Dendritic cell treated with granulocyte-macrophage colony-stimulating factor and Interleukin-4, amounts not matched to agents 40 ng/mL and 50 ng/mL, for 4 days (primary cell): ENCODE data around the gene HSD17B13.
"Not testable (repeated sequence)": the region's sequence is repeated elsewhere in the genome, so short reads cannot be mapped to it uniquely, and the experiment has no call there.

Experiments used
- H3K27ac Mint-ChIP-seq: one replicate; pipeline ENCODE4 v1.8.0; 2022; ENCODE audit warnings: mild to moderate bottlenecking, mixed read lengths
- H3K27me3 Mint-ChIP-seq: one replicate; pipeline ENCODE4 v1.8.0; 2022; ENCODE audit warnings: mild to moderate bottlenecking, mixed read lengths
- H3K36me3 Mint-ChIP-seq: one replicate; pipeline ENCODE4 v1.8.0; 2022; ENCODE audit warnings: low read depth, mixed read lengths
- H3K4me1 Mint-ChIP-seq: one replicate; pipeline ENCODE4 v1.8.0; 2022; ENCODE audit warnings: low read depth, mixed read lengths
- H3K4me3 Mint-ChIP-seq: one replicate; pipeline ENCODE4 v1.8.0; 2022; ENCODE audit warnings: mild to moderate bottlenecking, moderate library complexity, mixed read lengths
- H3K9me3 Mint-ChIP-seq: one replicate; pipeline ENCODE4 v1.8.0; 2022; ENCODE audit warnings: mixed read lengths
- intact Hi-C: fragments of 100-400 bp; cut with micrococcal nuclease; formaldehyde crosslinking; loops from one replicate; pipeline ENCODE4 v1.15.0; 2022

The HSD17B13 gene

DNA sequence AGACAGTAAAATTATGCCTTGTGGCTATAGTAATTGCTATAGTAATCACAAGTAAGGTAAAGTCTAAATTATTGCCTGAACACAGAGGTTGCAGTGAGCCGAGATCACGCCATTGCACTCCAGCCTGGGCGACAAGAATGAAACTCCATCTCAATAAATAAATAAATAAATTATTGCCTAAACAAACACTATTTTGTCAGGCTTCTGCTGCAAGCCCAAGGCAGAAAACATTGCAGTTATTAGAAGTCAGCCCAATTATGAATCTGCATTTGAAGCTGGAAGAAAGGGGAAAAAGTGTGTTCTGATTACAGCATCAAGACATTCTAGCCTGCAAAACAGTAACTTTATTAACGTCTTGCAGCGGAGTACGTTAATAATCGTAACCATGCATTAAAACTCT, 17.1 kb downstream of the HSD17B13 start:
- intact Hi-C loops, result no loop called here
- Mint-ChIP-seq H3K27me3 (no peaks in the 10 kb centered on the region), H3K9me3 (no peaks in the 10 kb centered on the region), H3K4me3 (no peak overlapping the region), H3K27ac (no peak overlapping the region), H3K4me1 (no peaks in the 10 kb centered on the region), H3K36me3 (peaks cover 6% of the 10 kb centered on the region)

DNA sequence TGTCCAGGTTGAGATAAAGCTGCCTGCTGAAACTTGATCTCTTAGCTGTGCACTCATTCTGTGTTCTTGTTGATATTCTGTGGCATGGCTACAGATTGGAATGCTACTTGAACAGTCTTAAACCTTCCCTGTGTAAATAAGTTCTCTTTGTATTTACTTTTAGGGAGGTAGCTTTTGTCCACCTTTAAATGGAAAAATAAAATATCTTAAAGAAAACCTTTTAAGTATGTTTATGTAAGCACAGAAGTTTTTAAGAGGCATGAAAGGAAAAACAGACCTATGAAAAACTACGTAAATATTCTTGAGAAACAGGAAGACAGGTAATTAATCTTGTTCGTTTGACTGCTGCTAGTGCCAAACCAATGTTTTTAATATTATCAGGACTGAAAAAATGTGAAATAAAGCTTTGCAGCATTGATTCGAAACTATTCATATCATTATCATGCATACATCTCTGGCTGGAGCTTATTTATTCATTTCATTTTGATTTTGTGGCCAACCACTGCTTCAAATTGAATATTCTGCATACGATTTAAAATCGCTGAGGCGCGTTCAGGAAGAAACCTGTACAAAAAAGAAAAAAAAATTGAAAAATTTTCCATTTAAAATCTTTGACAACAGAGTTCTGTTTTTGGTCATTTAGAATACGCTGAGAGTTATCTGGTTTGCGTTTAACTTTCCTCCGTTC, 17.8 kb downstream of the HSD17B13 start:
- no peaks in the 10 kb centered on the region for H3K9me3 Mint-ChIP-seq
- intact Hi-C loops, result no loop called here
- no peaks in the 10 kb centered on the region for H3K27me3 Mint-ChIP-seq
- peaks cover 6% of the 10 kb centered on the region for H3K36me3 Mint-ChIP-seq
- no peak overlapping the region for H3K27ac Mint-ChIP-seq
- H3K4me3 Mint-ChIP-seq, result no peak overlapping the region
- H3K4me1 Mint-ChIP-seq, result no peaks in the 10 kb centered on the region

DNA sequence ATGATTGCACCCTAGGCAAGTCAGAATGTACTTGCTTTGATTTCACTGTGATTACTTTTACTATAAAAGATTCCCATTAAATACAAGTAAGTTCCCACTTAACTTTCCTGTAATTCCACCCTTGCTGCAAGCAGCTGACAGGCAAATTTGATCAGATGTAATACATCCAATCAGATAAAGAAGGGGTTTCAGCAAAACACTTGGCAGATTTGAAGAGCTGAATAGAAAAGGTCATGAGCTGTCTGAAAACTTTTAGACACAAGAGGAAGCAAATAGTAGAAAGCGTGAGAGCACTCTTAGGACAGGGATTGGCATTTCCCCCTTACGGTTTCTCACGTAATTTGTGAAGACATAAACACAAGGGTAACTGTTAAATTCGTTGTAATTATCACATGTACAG, 22.8 kb downstream of the HSD17B13 start:
- no peaks in the 10 kb centered on the region for H3K36me3 Mint-ChIP-seq
- intact Hi-C loops, result no loop called here
- H3K9me3 Mint-ChIP-seq, result peaks cover 9% of the 10 kb centered on the region
- no peaks in the 10 kb centered on the region for H3K27me3 Mint-ChIP-seq
- H3K4me3 Mint-ChIP-seq, result no peak overlapping the region
- no peaks in the 10 kb centered on the region for H3K4me1 Mint-ChIP-seq
- H3K27ac Mint-ChIP-seq, result no peak overlapping the region

DNA sequence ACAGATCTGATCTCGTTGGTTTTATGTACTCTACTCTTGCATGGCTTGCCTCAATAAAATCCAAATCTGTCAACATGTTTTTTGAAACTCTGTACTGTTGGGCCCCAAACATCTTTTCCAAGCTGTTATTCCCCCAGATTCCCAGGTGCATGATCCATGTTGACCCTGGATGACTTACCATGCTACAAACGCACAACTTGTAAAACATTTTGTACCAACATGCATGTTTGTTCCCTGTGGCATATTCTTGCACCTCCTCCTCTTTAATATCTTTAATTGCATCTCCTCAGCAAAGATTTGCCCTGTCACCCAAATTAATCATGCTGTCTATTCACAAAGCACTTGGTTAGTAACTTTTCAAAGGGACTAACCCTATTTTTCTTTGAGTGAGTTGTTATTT, 24.3 kb downstream of the HSD17B13 start:
- H3K27ac Mint-ChIP-seq, result no peak overlapping the region
- H3K4me3 Mint-ChIP-seq, result no peak overlapping the region
- H3K4me1 Mint-ChIP-seq, result no peaks in the 10 kb centered on the region
- no peaks in the 10 kb centered on the region for H3K36me3 Mint-ChIP-seq
- H3K9me3 Mint-ChIP-seq, result peaks cover 25% of the 10 kb centered on the region
- intact Hi-C loops, result no loop called here
- H3K27me3 Mint-ChIP-seq, result no peaks in the 10 kb centered on the region

DNA sequence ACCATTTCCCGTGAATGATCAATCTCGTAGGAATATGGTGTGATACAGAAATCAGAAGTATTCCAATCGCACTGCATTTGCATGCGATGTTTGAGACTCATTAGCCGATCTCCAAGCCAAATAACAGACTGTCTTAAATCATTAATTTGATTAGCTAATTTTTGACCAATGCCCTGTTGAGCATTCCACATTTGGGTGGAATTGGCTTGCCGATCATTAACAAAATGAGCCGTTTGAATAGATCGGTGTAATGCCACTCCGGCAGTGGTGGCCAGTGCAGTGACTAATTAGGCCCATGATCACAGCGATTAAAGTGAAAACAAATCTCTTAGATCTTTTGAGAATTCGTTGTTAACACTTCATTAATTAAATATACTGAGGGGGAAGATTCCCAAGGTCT, 27.8 kb downstream of the HSD17B13 start:
- H3K27ac Mint-ChIP-seq, H3K4me1 Mint-ChIP-seq, intact Hi-C loops, H3K27me3 Mint-ChIP-seq, H3K36me3 Mint-ChIP-seq, H3K4me3 Mint-ChIP-seq: not testable (repeated sequence)
- H3K9me3 Mint-ChIP-seq, result peaks cover 29% of the 10 kb centered on the region

DNA sequence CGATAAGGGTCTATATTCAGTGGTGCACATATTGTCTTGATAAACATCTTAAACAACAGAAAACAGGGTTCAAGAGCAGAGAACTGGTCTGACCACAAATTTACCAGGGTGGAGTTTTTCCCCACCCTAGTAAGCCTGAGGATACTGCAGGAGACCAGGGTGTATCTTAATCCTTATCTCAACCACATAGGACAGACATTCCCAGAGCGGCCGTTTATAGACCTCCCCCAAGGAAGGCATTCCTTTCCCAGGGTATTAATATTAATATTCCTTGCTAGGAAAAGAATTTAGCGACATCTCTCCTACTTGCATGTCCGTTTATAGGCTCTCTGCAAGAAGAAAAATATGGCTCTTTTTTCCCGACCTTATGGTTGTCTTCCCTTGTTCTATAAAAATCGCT, 28.8 kb downstream of the HSD17B13 start:
- H3K4me1 Mint-ChIP-seq, intact Hi-C loops, H3K27ac Mint-ChIP-seq, H3K27me3 Mint-ChIP-seq, H3K4me3 Mint-ChIP-seq, H3K36me3 Mint-ChIP-seq: not testable (repeated sequence)
- peaks cover 29% of the 10 kb centered on the region for H3K9me3 Mint-ChIP-seq

DNA sequence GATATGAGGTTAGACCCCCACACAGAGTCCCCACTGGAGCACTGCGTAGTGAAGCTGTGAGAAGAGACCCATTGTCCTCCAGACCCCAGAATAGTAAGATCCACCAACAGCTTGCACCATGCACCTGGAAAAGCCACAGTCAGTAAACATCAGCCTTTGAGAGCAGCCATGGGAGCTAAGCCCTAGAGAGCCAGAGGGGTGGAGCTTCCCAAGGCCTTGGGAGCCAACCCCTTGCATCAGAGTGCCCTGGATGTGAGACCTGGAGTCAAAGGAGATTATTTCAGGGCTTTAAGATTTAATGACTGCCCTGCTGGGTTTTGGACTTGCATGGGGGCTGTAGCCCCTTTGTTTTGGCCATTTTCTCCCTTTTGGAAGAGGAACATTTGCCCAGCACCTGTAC, 35.7 kb downstream of the HSD17B13 start:
- Mint-ChIP-seq H3K27me3 (no peaks in the 10 kb centered on the region), H3K27ac (no peak overlapping the region), H3K4me1 (no peaks in the 10 kb centered on the region), H3K36me3 (no peaks in the 10 kb centered on the region), H3K4me3 (no peak overlapping the region), H3K9me3 (peaks cover 32% of the 10 kb centered on the region)
- intact Hi-C loops, result no loop called here

DNA sequence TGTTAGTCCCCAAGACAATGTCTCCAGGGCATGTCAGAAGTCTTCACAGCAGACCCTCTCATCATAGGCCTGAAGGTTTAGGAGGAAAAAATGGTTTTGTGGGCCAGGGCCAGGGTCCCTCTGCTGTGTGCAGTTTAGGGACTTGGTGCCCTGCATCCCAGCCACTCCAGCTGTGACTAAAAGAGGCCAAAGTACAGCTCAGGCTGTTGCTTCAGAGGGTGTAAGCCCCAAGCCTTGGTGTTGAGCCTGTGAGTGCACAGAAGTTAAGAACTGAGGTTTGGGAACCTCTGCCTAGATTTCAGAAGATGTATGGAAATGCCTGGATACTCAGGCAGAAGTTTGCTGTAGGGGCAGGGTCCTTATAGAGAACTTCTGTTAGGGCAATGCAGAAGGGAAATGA, 38.4 kb downstream of the HSD17B13 start:
- H3K9me3 Mint-ChIP-seq, result peaks cover 32% of the 10 kb centered on the region
- H3K27ac Mint-ChIP-seq, H3K4me1 Mint-ChIP-seq, intact Hi-C loops, H3K36me3 Mint-ChIP-seq, H3K27me3 Mint-ChIP-seq, H3K4me3 Mint-ChIP-seq: not testable (repeated sequence)

DNA sequence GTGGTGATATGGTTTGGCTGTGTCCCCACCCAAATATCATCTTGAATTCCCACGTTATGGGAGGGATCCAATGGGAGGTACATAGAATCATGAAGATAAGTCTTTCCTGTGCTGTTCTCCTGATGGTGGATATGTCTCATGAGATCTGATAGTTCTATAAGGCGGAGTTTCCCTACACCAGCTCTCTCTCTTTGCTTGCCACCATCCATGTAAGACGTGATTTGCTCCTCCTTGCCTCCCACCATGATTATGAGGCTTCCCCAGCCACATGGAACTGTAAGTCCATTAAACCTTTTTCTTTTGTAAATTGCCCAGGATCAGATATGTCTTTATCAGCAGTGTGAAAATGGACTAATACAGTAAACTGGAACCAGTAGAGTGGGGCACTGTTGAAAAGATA, 39.5 kb downstream of the HSD17B13 start:
- H3K4me3 Mint-ChIP-seq, result no peak overlapping the region
- intact Hi-C loops, result no loop called here
- no peaks in the 10 kb centered on the region for H3K27me3 Mint-ChIP-seq
- no peaks in the 10 kb centered on the region for H3K36me3 Mint-ChIP-seq
- H3K4me1 Mint-ChIP-seq, result no peaks in the 10 kb centered on the region
- H3K27ac Mint-ChIP-seq, result no peak overlapping the region
- H3K9me3 Mint-ChIP-seq, result peaks cover 32% of the 10 kb centered on the region

DNA sequence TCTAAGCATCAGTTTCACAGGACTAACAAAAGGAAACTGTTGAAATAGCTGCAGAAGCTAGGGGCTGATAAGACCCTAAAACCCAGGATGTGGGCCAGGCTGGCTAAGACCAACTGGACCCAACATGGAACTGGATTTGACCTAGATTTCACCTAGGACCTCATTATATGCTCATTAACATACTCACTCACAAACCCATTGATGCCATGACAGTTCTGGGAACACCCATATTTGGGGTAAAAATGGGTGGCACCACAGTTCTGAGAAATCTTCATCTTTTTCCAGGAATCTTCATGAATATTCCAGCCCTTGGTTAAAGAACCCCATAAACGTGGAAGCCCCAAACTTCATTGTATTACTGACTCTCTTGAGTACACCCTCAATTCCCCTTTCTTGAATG, 41.1 kb downstream of the HSD17B13 start:
- peaks cover 24% of the 10 kb centered on the region for H3K9me3 Mint-ChIP-seq
- H3K4me1 Mint-ChIP-seq, result no peaks in the 10 kb centered on the region
- H3K4me3 Mint-ChIP-seq, result no peak overlapping the region
- no peaks in the 10 kb centered on the region for H3K27me3 Mint-ChIP-seq
- intact Hi-C loops, result no loop called here
- H3K36me3 Mint-ChIP-seq, result no peaks in the 10 kb centered on the region
- no peak overlapping the region for H3K27ac Mint-ChIP-seq

DNA sequence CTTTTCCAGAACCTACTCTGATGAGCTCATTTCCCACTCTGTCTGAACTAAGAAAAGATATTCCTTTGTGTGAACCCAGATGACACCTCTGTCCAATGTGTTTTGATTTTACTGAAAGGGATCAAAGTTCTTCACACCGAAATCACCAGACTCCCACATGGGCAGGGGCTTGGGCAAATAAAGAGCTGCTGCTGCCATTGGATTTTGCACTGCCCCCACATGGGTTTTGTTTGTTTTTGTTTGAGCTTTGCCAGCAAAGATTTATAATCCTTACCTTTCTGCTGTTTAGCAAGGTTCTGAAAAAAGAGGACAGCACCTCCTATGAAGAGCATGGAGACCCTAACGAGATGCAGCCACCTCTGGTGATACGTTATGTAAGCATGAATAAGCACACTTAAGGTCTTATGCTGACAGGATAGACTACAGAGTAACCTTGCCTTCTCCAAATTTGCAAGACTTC, 44.3 kb downstream of the HSD17B13 start:
- intact Hi-C loops, result no loop called here
- no peaks in the 10 kb centered on the region for H3K9me3 Mint-ChIP-seq
- H3K27ac Mint-ChIP-seq, result no peak overlapping the region
- no peaks in the 10 kb centered on the region for H3K4me1 Mint-ChIP-seq
- no peaks in the 10 kb centered on the region for H3K27me3 Mint-ChIP-seq
- H3K36me3 Mint-ChIP-seq, result no peaks in the 10 kb centered on the region
- H3K4me3 Mint-ChIP-seq, result no peak overlapping the region

DNA sequence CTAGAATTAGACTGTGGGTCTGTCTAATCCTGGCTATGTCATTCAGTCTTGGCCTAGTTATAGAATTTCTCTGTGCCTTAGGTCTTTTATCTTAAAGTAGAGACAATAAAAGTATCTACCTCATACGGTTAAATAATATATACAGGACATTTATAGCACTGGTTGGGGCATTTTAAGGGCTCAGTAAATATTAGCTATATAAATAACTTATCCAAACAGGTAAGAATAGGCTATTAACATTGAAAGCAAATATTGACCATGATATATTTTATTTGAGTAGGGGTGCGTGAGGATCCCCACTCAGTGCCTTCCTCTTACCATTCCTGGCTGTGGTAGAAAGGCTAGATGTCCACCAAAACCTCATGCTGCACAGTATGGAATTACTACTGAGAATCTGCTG, 47.4 kb downstream of the HSD17B13 start:
- Mint-ChIP-seq H3K27ac (no peak overlapping the region), H3K4me3 (no peak overlapping the region), H3K4me1 (no peaks in the 10 kb centered on the region), H3K9me3 (no peaks in the 10 kb centered on the region), H3K27me3 (no peaks in the 10 kb centered on the region), H3K36me3 (no peaks in the 10 kb centered on the region)
- intact Hi-C loops, result no loop called here

DNA sequence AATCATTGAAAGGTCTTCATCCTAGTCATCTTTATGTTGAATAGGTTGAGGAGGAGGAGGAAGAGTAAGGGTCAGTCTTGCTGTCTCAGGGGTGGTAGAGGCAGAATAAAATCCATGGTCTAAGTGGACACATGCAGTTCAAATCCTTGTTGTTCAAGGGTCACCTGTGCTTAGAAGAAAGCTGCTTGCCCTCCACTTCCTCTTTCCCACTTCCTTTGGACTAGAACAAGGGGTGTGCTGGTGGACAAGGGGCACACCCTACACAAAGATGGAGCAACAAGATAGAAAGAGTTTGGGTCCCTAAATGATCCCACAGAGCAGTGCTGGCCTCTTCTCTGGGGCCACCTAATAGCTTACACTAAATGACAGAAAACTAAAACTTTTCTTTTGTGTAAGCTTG, 47.9 kb downstream of the HSD17B13 start:
- no peak overlapping the region for H3K27ac Mint-ChIP-seq
- H3K4me3 Mint-ChIP-seq, result no peak overlapping the region
- no peaks in the 10 kb centered on the region for H3K9me3 Mint-ChIP-seq
- intact Hi-C loops, result no loop called here
- H3K36me3 Mint-ChIP-seq, result no peaks in the 10 kb centered on the region
- no peaks in the 10 kb centered on the region for H3K4me1 Mint-ChIP-seq
- H3K27me3 Mint-ChIP-seq, result no peaks in the 10 kb centered on the region

DNA sequence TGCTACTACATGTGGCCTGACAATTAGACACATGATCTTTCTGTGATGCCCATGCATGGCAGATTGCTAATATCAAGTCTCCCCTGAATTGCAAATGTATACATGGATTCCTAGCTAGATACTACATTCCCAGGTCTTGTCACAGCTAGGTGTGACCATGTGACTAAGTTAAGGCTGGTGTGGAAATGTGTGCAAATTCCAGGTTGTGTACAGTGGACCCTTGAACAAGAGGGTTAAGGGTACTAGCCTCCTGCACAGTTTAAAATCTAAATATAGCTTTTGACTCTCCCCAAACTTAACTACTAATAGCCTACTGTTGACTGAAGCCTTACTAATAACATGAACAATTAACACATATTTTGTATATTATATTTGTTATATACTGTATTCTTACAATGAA, 48.4 kb downstream of the HSD17B13 start:
- H3K4me1 Mint-ChIP-seq, result no peaks in the 10 kb centered on the region
- H3K27me3 Mint-ChIP-seq, result no peaks in the 10 kb centered on the region
- H3K9me3 Mint-ChIP-seq, result no peaks in the 10 kb centered on the region
- H3K4me3 Mint-ChIP-seq, result no peak overlapping the region
- intact Hi-C loops, result no loop called here
- no peaks in the 10 kb centered on the region for H3K36me3 Mint-ChIP-seq
- no peak overlapping the region for H3K27ac Mint-ChIP-seq

DNA sequence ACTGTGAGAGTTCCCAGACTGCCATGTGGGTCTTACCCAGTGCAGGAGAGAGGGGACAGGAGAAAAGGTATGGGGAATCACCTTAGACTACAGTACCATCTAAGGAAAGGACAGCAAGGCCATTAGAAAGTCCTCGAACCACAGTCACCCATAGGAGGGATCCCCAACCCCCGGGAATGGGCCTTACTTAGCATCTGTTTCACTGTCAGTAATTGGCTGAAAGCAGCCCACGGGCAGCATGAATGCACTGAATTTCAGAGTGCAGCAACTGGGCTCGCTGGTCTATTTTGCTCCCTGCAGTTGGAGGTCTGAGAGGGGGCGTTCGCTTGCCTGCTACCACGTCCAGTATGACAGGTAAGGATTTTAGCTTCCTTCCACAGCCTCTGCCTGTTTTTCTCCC, 51.9 kb downstream of the HSD17B13 start:
- intact Hi-C loops, result no loop called here
- Mint-ChIP-seq H3K9me3 (no peaks in the 10 kb centered on the region), H3K36me3 (no peaks in the 10 kb centered on the region), H3K4me1 (no peaks in the 10 kb centered on the region), H3K27ac (no peak overlapping the region), H3K4me3 (no peak overlapping the region), H3K27me3 (no peaks in the 10 kb centered on the region)
